HepG2 (cell line): ENCODE data around the gene SEPTIN10. TPM values are rescaled to one million over a fixed set of nuclear protein-coding genes. Genes with fewer than 3 reads are reported as not detected.
A peak's percentile ranks its signal among the peaks of the same experiment; 100 is the strongest.

Experiments used
- ELF3 ChIP-seq: IDR thresholded peaks from 2 replicates; pipeline ENCODE4 v1.6.1; 2016; ENCODE audit warnings: missing genetic modification reagents, missing compliant biosample characterization
- HNF4G ChIP-seq, 2 experiments: sonication (generic) in 1 of 2; formaldehyde crosslinking in 1 of 2; IDR thresholded peaks; 2 replicates each; pipeline versions ENCODE4 v1.4.0 to v1.6.1; 2011 to 2020; ENCODE audit warnings: borderline replicate concordance in 2 of 2, low read depth in 2 of 2, mild to moderate bottlenecking in 2 of 2, low read length in 1 of 2, missing genetic modification reagents in 1 of 2, moderate library complexity in 1 of 2
- HNRNPL ChIP-seq: fragments of 200-400 bp; formaldehyde crosslinking; IDR thresholded peaks from 2 replicates; pipeline ENCODE4 v1.6.1; 2017; ENCODE audit warnings: mild to moderate bottlenecking, low read depth, low read length
- MYNN ChIP-seq: sonication (generic); formaldehyde crosslinking; IDR thresholded peaks from 2 replicates; pipeline ENCODE4 v1.4.0; 2020; ENCODE audit warnings: mild to moderate bottlenecking, low read depth, missing genetic modification reagents
- RBM22 ChIP-seq: fragments of 200-400 bp; formaldehyde crosslinking; optimal IDR thresholded peaks from 2 replicates; pipeline ENCODE3; 2017; ENCODE audit warnings: mild to moderate bottlenecking, low read length, moderate library complexity
- REPIN1 ChIP-seq: sonication (generic); formaldehyde crosslinking; IDR thresholded peaks from 2 replicates; pipeline ENCODE4 v1.8.0; 2022; ENCODE audit warnings: missing genetic modification reagents, low read depth, mild to moderate bottlenecking, borderline replicate concordance
- SIX1 ChIP-seq: sonication (generic); formaldehyde crosslinking; IDR thresholded peaks from 2 replicates; pipeline ENCODE4 v1.4.0; 2020; ENCODE audit warnings: missing genetic modification reagents, borderline replicate concordance
- YEATS4 ChIP-seq: sonication (generic); formaldehyde crosslinking; IDR thresholded peaks from 2 replicates; pipeline ENCODE4 v1.4.0; 2020; ENCODE audit warnings: missing genetic modification reagents, borderline replicate concordance
- YY1 ChIP-seq: IDR thresholded peaks from 2 replicates; pipeline ENCODE4 v1.6.1; 2011; ENCODE audit warnings: low read length, low read depth, moderate library complexity, mild to moderate bottlenecking; ENCODE audit not compliant: insufficient read depth, insufficient replicate concordance
- ZFP37 ChIP-seq: sonication (generic); formaldehyde crosslinking; IDR thresholded peaks from 2 replicates; pipeline ENCODE4 v1.4.0; 2020; ENCODE audit warnings: missing genetic modification reagents, borderline replicate concordance
- ZNF143 ChIP-seq: sonication (generic); formaldehyde crosslinking; IDR thresholded peaks from 2 replicates; pipeline ENCODE4 v1.4.0; 2020; ENCODE audit warnings: missing genetic modification reagents
- ZNF782 ChIP-seq: sonication (generic); formaldehyde crosslinking; IDR thresholded peaks from 2 replicates; pipeline ENCODE4 v1.4.0; 2020; ENCODE audit warnings: missing genetic modification reagents, mild to moderate bottlenecking, borderline replicate concordance
- polyA plus RNA-seq, 8 experiments: library from polyadenylated mRNA; depleted of rRNA in 3 of 8; stranded (reverse) in 7 of 8; unstranded in 1 of 8; fragments of >200 nt; fragmentation: Illumina TruSeq in 4 of 8; extraction: Trizol in 4 of 8; gene quantifications; 2 replicates each; pipeline versions ENCODE4 v1.2.1 to v1.2.3, GENCODE V29; 2011 to 2016; ENCODE audit warnings: low read depth in 4 of 8, missing spikeins in 1 of 8, mixed read lengths in 1 of 8; ENCODE audit not compliant: insufficient read depth in 1 of 8
- total RNA-seq, 5 experiments: library from RNA; depleted of rRNA; stranded (reverse); fragments of >200 nt; fragmentation: Illumina TruSeq; extraction: Trizol; gene quantifications; 2 replicates each; pipeline ENCODE4 v1.2.3, GENCODE V29; 2016; ENCODE audit warnings: low read depth in 1 of 5
- TF ChIP-seq, protein P1 (sequence below): sonication (generic); formaldehyde crosslinking; IDR thresholded peaks from 2 replicates; pipeline ENCODE4 v1.4.0; 2020; ENCODE audit warnings: missing genetic modification reagents, borderline replicate concordance
- TF ChIP-seq, protein P2 (sequence below): sonication (generic); formaldehyde crosslinking; IDR thresholded peaks from 2 replicates; pipeline ENCODE4 v1.5.1; 2020; ENCODE audit warnings: mild to moderate bottlenecking, missing genetic modification reagents, moderate library complexity
- TF ChIP-seq, protein P3 (sequence below): sonication (generic); formaldehyde crosslinking; IDR thresholded peaks from 2 replicates; pipeline ENCODE4 v1.5.0; 2020; ENCODE audit warnings: mild to moderate bottlenecking, missing genetic modification reagents, moderate library complexity
- TF ChIP-seq, protein P4 (sequence below): sonication (generic); formaldehyde crosslinking; IDR thresholded peaks from 2 replicates; pipeline ENCODE4 v1.8.0; 2022; ENCODE audit warnings: mild to moderate bottlenecking, missing genetic modification reagents, borderline replicate concordance
- TF ChIP-seq, protein P5 (sequence below): sonication (generic); formaldehyde crosslinking; IDR thresholded peaks from 2 replicates; pipeline ENCODE4 v1.5.0; 2020; ENCODE audit warnings: mild to moderate bottlenecking, missing genetic modification reagents

SEPTIN10 gene
- total and polyA plus RNA-seq, 2 of the 13 experiments (the other 11 are each of a cell fraction or from before 2014, with no cell fraction given) = 45.8 to 67.5 TPM

- TF ChIP-seq, protein P1, sequence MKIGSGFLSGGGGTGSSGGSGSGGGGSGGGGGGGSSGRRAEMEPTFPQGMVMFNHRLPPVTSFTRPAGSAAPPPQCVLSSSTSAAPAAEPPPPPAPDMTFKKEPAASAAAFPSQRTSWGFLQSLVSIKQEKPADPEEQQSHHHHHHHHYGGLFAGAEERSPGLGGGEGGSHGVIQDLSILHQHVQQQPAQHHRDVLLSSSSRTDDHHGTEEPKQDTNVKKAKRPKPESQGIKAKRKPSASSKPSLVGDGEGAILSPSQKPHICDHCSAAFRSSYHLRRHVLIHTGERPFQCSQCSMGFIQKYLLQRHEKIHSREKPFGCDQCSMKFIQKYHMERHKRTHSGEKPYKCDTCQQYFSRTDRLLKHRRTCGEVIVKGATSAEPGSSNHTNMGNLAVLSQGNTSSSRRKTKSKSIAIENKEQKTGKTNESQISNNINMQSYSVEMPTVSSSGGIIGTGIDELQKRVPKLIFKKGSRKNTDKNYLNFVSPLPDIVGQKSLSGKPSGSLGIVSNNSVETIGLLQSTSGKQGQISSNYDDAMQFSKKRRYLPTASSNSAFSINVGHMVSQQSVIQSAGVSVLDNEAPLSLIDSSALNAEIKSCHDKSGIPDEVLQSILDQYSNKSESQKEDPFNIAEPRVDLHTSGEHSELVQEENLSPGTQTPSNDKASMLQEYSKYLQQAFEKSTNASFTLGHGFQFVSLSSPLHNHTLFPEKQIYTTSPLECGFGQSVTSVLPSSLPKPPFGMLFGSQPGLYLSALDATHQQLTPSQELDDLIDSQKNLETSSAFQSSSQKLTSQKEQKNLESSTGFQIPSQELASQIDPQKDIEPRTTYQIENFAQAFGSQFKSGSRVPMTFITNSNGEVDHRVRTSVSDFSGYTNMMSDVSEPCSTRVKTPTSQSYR (CRISPR knock-in tag) = peak; percentile 93
- TF ChIP-seq ELF3 (CRISPR knock-in tag) (peak; percentile 100), MYNN (CRISPR knock-in tag) (0 out of 2 replicates have a peak, but pooled peaks have one; percentile 3), YY1 (peak; percentile 76), ZFP37 (peak; percentile 98), HNF4G (IDR thresholded peaks at IDR 0.05; ENCODE audit: borderline replicate concordance, low read depth, low read length) (peak; percentile 98), HNF4G (CRISPR knock-in tag; IDR thresholded peaks at IDR 0.05; ENCODE audit: borderline replicate concordance, low read depth) (peak; percentile 96), ZNF782 (CRISPR knock-in tag) (peak; percentile 96; the same call in 1 of the 2 replicates), SIX1 (CRISPR knock-in tag) (peak; percentile 95), ZNF143 (CRISPR knock-in tag) (peak; percentile 64), REPIN1 (CRISPR knock-in tag) (peak; percentile 99), YEATS4 (CRISPR knock-in tag) (peak; percentile 92), HNRNPL (peak; percentile 82), RBM22 (no peak)
- TF ChIP-seq, protein P2, sequence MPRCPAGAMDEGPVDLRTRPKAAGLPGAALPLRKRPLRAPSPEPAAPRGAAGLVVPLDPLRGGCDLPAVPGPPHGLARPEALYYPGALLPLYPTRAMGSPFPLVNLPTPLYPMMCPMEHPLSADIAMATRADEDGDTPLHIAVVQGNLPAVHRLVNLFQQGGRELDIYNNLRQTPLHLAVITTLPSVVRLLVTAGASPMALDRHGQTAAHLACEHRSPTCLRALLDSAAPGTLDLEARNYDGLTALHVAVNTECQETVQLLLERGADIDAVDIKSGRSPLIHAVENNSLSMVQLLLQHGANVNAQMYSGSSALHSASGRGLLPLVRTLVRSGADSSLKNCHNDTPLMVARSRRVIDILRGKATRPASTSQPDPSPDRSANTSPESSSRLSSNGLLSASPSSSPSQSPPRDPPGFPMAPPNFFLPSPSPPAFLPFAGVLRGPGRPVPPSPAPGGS (CRISPR knock-in tag) = peak; percentile 71
- TF ChIP-seq, protein P3, sequence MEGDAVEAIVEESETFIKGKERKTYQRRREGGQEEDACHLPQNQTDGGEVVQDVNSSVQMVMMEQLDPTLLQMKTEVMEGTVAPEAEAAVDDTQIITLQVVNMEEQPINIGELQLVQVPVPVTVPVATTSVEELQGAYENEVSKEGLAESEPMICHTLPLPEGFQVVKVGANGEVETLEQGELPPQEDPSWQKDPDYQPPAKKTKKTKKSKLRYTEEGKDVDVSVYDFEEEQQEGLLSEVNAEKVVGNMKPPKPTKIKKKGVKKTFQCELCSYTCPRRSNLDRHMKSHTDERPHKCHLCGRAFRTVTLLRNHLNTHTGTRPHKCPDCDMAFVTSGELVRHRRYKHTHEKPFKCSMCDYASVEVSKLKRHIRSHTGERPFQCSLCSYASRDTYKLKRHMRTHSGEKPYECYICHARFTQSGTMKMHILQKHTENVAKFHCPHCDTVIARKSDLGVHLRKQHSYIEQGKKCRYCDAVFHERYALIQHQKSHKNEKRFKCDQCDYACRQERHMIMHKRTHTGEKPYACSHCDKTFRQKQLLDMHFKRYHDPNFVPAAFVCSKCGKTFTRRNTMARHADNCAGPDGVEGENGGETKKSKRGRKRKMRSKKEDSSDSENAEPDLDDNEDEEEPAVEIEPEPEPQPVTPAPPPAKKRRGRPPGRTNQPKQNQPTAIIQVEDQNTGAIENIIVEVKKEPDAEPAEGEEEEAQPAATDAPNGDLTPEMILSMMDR (CRISPR knock-in tag) = peak; percentile 22; the same call in 1 of the 2 replicates
- TF ChIP-seq, protein P4, sequence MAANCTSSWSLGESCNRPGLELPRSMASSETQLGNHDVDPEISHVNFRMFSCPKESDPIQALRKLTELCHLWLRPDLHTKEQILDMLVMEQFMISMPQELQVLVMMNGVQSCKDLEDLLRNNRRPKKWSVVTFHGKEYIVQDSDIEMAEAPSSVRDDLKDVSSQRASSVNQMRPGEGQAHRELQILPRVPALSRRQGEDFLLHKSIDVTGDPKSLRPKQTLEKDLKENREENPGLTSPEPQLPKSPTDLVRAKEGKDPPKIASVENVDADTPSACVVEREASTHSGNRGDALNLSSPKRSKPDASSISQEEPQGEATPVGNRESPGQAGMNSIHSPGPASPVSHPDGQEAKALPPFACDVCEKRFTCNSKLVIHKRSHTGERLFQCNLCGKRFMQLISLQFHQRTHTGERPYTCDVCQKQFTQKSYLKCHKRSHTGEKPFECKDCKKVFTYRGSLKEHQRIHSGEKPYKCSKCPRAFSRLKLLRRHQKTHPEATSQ (CRISPR knock-in tag) = peak; percentile 86
- TF ChIP-seq, protein P5, sequence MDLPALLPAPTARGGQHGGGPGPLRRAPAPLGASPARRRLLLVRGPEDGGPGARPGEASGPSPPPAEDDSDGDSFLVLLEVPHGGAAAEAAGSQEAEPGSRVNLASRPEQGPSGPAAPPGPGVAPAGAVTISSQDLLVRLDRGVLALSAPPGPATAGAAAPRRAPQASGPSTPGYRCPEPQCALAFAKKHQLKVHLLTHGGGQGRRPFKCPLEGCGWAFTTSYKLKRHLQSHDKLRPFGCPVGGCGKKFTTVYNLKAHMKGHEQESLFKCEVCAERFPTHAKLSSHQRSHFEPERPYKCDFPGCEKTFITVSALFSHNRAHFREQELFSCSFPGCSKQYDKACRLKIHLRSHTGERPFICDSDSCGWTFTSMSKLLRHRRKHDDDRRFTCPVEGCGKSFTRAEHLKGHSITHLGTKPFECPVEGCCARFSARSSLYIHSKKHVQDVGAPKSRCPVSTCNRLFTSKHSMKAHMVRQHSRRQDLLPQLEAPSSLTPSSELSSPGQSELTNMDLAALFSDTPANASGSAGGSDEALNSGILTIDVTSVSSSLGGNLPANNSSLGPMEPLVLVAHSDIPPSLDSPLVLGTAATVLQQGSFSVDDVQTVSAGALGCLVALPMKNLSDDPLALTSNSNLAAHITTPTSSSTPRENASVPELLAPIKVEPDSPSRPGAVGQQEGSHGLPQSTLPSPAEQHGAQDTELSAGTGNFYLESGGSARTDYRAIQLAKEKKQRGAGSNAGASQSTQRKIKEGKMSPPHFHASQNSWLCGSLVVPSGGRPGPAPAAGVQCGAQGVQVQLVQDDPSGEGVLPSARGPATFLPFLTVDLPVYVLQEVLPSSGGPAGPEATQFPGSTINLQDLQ (CRISPR knock-in tag) = 0 out of 2 replicates have a peak, but pooled peaks have one; percentile 21
These were observed 31.0 kb upstream of the SEPTIN10 start (continued) for GRCh38 chr2:109644571-109645275.
